HepG2 (cell line): ENCODE results near the gene ABHD6. TPM values are rescaled to one million over a fixed set of nuclear protein-coding genes. Genes with fewer than 3 reads are reported as not detected.

Experiments used
- ATF2 ChIP-seq: sonication (generic); formaldehyde crosslinking; IDR thresholded peaks from 2 replicates; pipeline ENCODE4 v1.4.0; 2020; ENCODE audit warnings: missing genetic modification reagents
- BRD4 ChIP-seq: sonication (generic); formaldehyde crosslinking; IDR thresholded peaks from 2 replicates; pipeline ENCODE4 v1.4.0; 2020; ENCODE audit warnings: missing genetic modification reagents
- BRF2 ChIP-seq: sonication (generic); formaldehyde crosslinking; IDR thresholded peaks from 2 replicates; pipeline ENCODE4 v1.8.1; 2022; ENCODE audit warnings: mild to moderate bottlenecking, missing genetic modification reagents
- CENPBD1 ChIP-seq: sonication (generic); formaldehyde crosslinking; IDR thresholded peaks from 2 replicates; pipeline ENCODE4 v1.8.0; 2022; ENCODE audit warnings: missing genetic modification reagents, low read depth, mild to moderate bottlenecking, borderline replicate concordance
- HDAC1 ChIP-seq: sonication (generic); formaldehyde crosslinking; IDR thresholded peaks from 2 replicates; pipeline ENCODE4 v1.5.1; 2020; ENCODE audit warnings: mild to moderate bottlenecking, missing genetic modification reagents
- HDAC6 ChIP-seq: fragments of 200-600 bp; sonication (generic); IDR thresholded peaks from 2 replicates; pipeline ENCODE4 v1.7.0; 2017; ENCODE audit warnings: mild to moderate bottlenecking, antibody characterized with exemption, low read length, low read depth
- HNRNPK ChIP-seq: fragments of 200-400 bp; formaldehyde crosslinking; IDR thresholded peaks from 2 replicates; pipeline ENCODE4 v1.6.1; 2018; ENCODE audit warnings: low read length, low read depth, moderate library complexity, mild to moderate bottlenecking; ENCODE audit not compliant: poor library complexity, severe bottlenecking
- KDM1A ChIP-seq: IDR thresholded peaks from 2 replicates; pipeline ENCODE4 v1.6.1; 2016; ENCODE audit warnings: missing compliant biosample characterization
- MAX ChIP-seq: IDR thresholded peaks from 2 replicates; pipeline ENCODE4 v1.6.1; 2012; ENCODE audit warnings: inconsistent platforms
- MIER2 ChIP-seq: IDR thresholded peaks from 2 replicates; pipeline ENCODE4 v1.6.1; 2016; ENCODE audit warnings: missing biosample characterization, missing genetic modification reagents
- MTF2 ChIP-seq: sonication (generic); formaldehyde crosslinking; IDR thresholded peaks from 2 replicates; pipeline ENCODE4 v1.5.0; 2020; ENCODE audit warnings: missing genetic modification reagents, borderline replicate concordance
- PRMT3 ChIP-seq: sonication (generic); formaldehyde crosslinking; IDR thresholded peaks from 2 replicates; pipeline ENCODE4 v1.8.1; 2022; ENCODE audit warnings: low read depth, mild to moderate bottlenecking, moderate library complexity, missing genetic modification reagents, borderline replicate concordance
- RBFOX2 ChIP-seq: fragments of 200-400 bp; formaldehyde crosslinking; IDR thresholded peaks from 2 replicates; pipeline ENCODE4 v1.6.1; 2017; ENCODE audit warnings: low read depth, mild to moderate bottlenecking, low read length
- SALL1 ChIP-seq: sonication (generic); formaldehyde crosslinking; IDR thresholded peaks from 2 replicates; pipeline ENCODE4 v1.8.0; 2022; ENCODE audit warnings: mild to moderate bottlenecking, missing genetic modification reagents
- TEF ChIP-seq: sonication (generic); formaldehyde crosslinking; IDR thresholded peaks from 2 replicates; pipeline ENCODE4 v1.5.0; 2020; ENCODE audit warnings: missing genetic modification reagents
- TGIF2 ChIP-seq: IDR thresholded peaks from 2 replicates; pipeline ENCODE4 v1.6.1; 2016; ENCODE audit warnings: control low read depth, missing compliant biosample characterization
- ZMYM4 ChIP-seq: sonication (generic); formaldehyde crosslinking; IDR thresholded peaks from 2 replicates; pipeline ENCODE4 v1.8.1; 2023; ENCODE audit warnings: mild to moderate bottlenecking, missing genetic modification reagents
- ZNF235 ChIP-seq: sonication (generic); formaldehyde crosslinking; IDR thresholded peaks from 2 replicates; pipeline ENCODE4 v1.8.1; 2023; ENCODE audit warnings: mild to moderate bottlenecking, missing genetic modification reagents, borderline replicate concordance
- ZNF264 ChIP-seq: sonication (generic); formaldehyde crosslinking; IDR thresholded peaks from 2 replicates; pipeline ENCODE4 v1.4.0; 2020; ENCODE audit warnings: missing genetic modification reagents
- ZNF569 ChIP-seq: sonication (generic); formaldehyde crosslinking; IDR thresholded peaks from 2 replicates; pipeline ENCODE4 v1.5.0; 2020; ENCODE audit warnings: mild to moderate bottlenecking, missing genetic modification reagents, moderate library complexity, borderline replicate concordance
- ZNF615 ChIP-seq: sonication (generic); formaldehyde crosslinking; IDR thresholded peaks from 2 replicates; pipeline ENCODE4 v1.5.0; 2020; ENCODE audit warnings: mild to moderate bottlenecking, missing genetic modification reagents, borderline replicate concordance
- ZNF800 ChIP-seq: sonication (generic); formaldehyde crosslinking; IDR thresholded peaks from 2 replicates; pipeline ENCODE4 v1.4.0; 2020; ENCODE audit warnings: missing genetic modification reagents
- polyA plus RNA-seq, 8 experiments: library from polyadenylated mRNA; depleted of rRNA in 3 of 8; stranded (reverse) in 7 of 8; unstranded in 1 of 8; fragments of >200 nt; fragmentation: Illumina TruSeq in 4 of 8; extraction: Trizol in 4 of 8; gene quantifications; 2 replicates each; pipeline versions ENCODE4 v1.2.1 to v1.2.3, GENCODE V29; 2011 to 2016; ENCODE audit warnings: low read depth in 4 of 8, missing spikeins in 1 of 8, mixed read lengths in 1 of 8; ENCODE audit not compliant: insufficient read depth in 1 of 8
- total RNA-seq, 5 experiments: library from RNA; depleted of rRNA; stranded (reverse); fragments of >200 nt; fragmentation: Illumina TruSeq; extraction: Trizol; gene quantifications; 2 replicates each; pipeline ENCODE4 v1.2.3, GENCODE V29; 2016; ENCODE audit warnings: low read depth in 1 of 5

Gene ABHD6
- total and polyA plus RNA-seq, 2 of the 13 experiments (the other 11 are each of a cell fraction or from before 2014, with no cell fraction given) = 9.0 to 17.2 TPM

GRCh38 chr3:58217209-58217811 lies 20.3 kb upstream of the ABHD6 start (continued):
- no peak; the same call in 1 of the 2 replicates for TF ChIP-seq HDAC1 (CRISPR knock-in tag)
- no peak for TF ChIP-seq HDAC6
- peak; percentile 56; the same call in 1 of the 2 replicates for TF ChIP-seq ZMYM4
- peak; percentile 81 for TF ChIP-seq SALL1 (CRISPR knock-in tag)
- TF ChIP-seq BRF2 (CRISPR knock-in tag) = no peak
- TF ChIP-seq CENPBD1 = no peak
- no peak for TF ChIP-seq HNRNPK
- TF ChIP-seq KDM1A (CRISPR knock-in tag) = no peak
- no peak for TF ChIP-seq ZNF615 (CRISPR knock-in tag)
- TF ChIP-seq ATF2 = peak; percentile 27; the same call in 1 of the 2 replicates
- peak; percentile 51 for TF ChIP-seq TGIF2 (CRISPR knock-in tag)
- no peak for TF ChIP-seq ZNF569
- peak; percentile 73; the same call in 1 of the 2 replicates for TF ChIP-seq ZNF800
- TF ChIP-seq MTF2 (CRISPR knock-in tag) = no peak
- no peak; the same call in 1 of the 2 replicates for TF ChIP-seq BRD4 (CRISPR knock-in tag)
- no peak for TF ChIP-seq TEF (CRISPR knock-in tag)
- no peak for TF ChIP-seq PRMT3 (CRISPR knock-in tag)
- no peak for TF ChIP-seq ZNF235 (CRISPR knock-in tag)
- peak; percentile 65 for TF ChIP-seq MIER2 (CRISPR knock-in tag)
- 0 out of 2 replicates have a peak, but pooled peaks have one; percentile 24 for TF ChIP-seq ZNF264 (CRISPR knock-in tag)
- TF ChIP-seq RBFOX2 = no peak
- peak; percentile 90 for TF ChIP-seq MAX
